SKM-1 treated with dmso at 0.1 percent for 144 hours (cell line): ENCODE data around the gene ATG9B.
A peak's percentile ranks its signal among the peaks of the same experiment; 100 is the strongest.

Experiments used
- DNase-seq: peaks from one replicate; lab custom pipeline; 2025; ENCODE audit not compliant: unreplicated experiment; lab: John Stamatoyannopoulos, UW

ATG9B gene

GRCh38 chr7:151006590-151007300, 17.5 kb downstream of the ATG9B start:
- no peak for DNase-seq

- no peak for DNase-seq
These were observed 18.7 kb downstream of the ATG9B start for GRCh38 chr7:151005566-151005965.

- no peak for DNase-seq
These were observed 20.7 kb downstream of the ATG9B start for GRCh38 chr7:151003572-151003971.

- DNase-seq, result no peak
These were observed 22.7 kb downstream of the ATG9B start for GRCh38 chr7:151001546-151001945.

- DNase-seq, result no peak
These were observed 23.3 kb downstream of the ATG9B start for GRCh38 chr7:151000897-151001495.

- no peak for DNase-seq
These were observed 24.6 kb downstream of the ATG9B start for GRCh38 chr7:150999497-151000230.

GRCh38 chr7:150999001-150999400, 25.3 kb downstream of the ATG9B start:
- DNase-seq, result no peak

GRCh38 chr7:150998341-150998740, 26.0 kb downstream of the ATG9B start:
- no peak for DNase-seq

- DNase-seq, result no peak
These were observed 26.5 kb downstream of the ATG9B start for GRCh38 chr7:150997817-150998216.

- DNase-seq, result no peak
These were observed 27.2 kb downstream of the ATG9B start for GRCh38 chr7:150997075-150997511.

- DNase-seq, result no peak
These were observed 27.8 kb downstream of the ATG9B start for GRCh38 chr7:150996376-150997074.

- no peak for DNase-seq
These were observed 29.3 kb downstream of the ATG9B start for GRCh38 chr7:150994838-150995510.

- DNase-seq, result peak; percentile 29
These were observed 30.0 kb downstream of the ATG9B start for GRCh38 chr7:150994141-150994837.

- DNase-seq, result no peak
These were observed 30.8 kb downstream of the ATG9B start for GRCh38 chr7:150993511-150993910.

GRCh38 chr7:150992833-150993302, 31.4 kb downstream of the ATG9B start:
- DNase-seq, result no peak

- no peak for DNase-seq
These were observed 32.1 kb downstream of the ATG9B start for GRCh38 chr7:150992051-150992640.

GRCh38 chr7:150990416-150991186, 33.7 kb downstream of the ATG9B start, which contains the start of gene NOS3:
Gene NOS3 (plus strand): TSS chr7:150991017. CDS start chr7:150993804, 2,787 bp downstream.
- DNase-seq, result no peak

GRCh38 chr7:150989456-150989855, 34.8 kb downstream of the ATG9B start:
- DNase-seq, result no peak
